Naive thymus-derived CD4-positive, alpha-beta T cell (primary cell): ENCODE results near the gene C2. TPM values are rescaled to one million over a fixed set of nuclear protein-coding genes. Genes with fewer than 3 reads are reported as not detected.
A peak's percentile ranks its signal among the peaks of the same experiment; 100 is the strongest.

ENCODE experiments used
- ATAC-seq: fragments of 150-1000 bp; cut with Tn5 transposase; 2 replicates; pipeline ENCODE4 v1.10.0; 2021; ENCODE audit warnings: mild to moderate bottlenecking, moderate library complexity
- CTCF ChIA-PET: fragments of 350-600 bp; sonication (Branson Sonifier 250); formaldehyde crosslinking; loops from one replicate; lab custom pipeline; 2021; ENCODE audit warnings: antibody characterized with exemption; lab: Charles Lee
- POLR2A ChIA-PET: fragments of 350-600 bp; sonication (Branson Sonifier 250); formaldehyde crosslinking; loops from one replicate; lab custom pipeline; 2021; ENCODE audit warnings: antibody characterized with exemption, inconsistent platforms; lab: Charles Lee
- DNase-seq, 9 donors: peaks; one replicate each; pipeline versions ENCODE4 v3.0.0 to v3.0.0-alpha.2; 2020 to 2022; ENCODE audit warnings: mixed read lengths in 1 of 9
- H3K27ac ChIP-seq: one replicate; pipeline ENCODE4 v1.7.0; 2013; ENCODE audit warnings: mild to moderate bottlenecking, low read depth, low read length, moderate library complexity
- H3K27me3 ChIP-seq, 2 donors: one replicate each; pipeline ENCODE4 v1.7.0; 2013; ENCODE audit warnings: low read length in 2 of 2, mild to moderate bottlenecking in 2 of 2, moderate library complexity in 2 of 2; ENCODE audit not compliant: control insufficient read depth in 2 of 2, insufficient read depth in 2 of 2
- H3K36me3 ChIP-seq, 3 experiments: 1 replicate in 2 of 3; 2 replicates in 1 of 3; pipeline ENCODE4 v1.7.0; 2013; ENCODE audit warnings: low read length in 3 of 3, mild to moderate bottlenecking in 3 of 3, moderate library complexity in 1 of 3; ENCODE audit not compliant: insufficient read depth in 3 of 3, control insufficient read depth in 2 of 3
- H3K4me1 ChIP-seq, 2 donors: one replicate each; pipeline ENCODE4 v1.7.0; 2013; ENCODE audit warnings: low read length in 2 of 2, mild to moderate bottlenecking in 2 of 2, moderate library complexity in 1 of 2; ENCODE audit not compliant: control insufficient read depth in 2 of 2, insufficient read depth in 2 of 2
- H3K4me3 ChIP-seq: 2 replicates; pipeline ENCODE4 v1.7.0; 2013; ENCODE audit warnings: mild to moderate bottlenecking, low read length
- H3K9me3 ChIP-seq, 3 experiments: 1 replicate in 2 of 3; 2 replicates in 1 of 3; pipeline ENCODE4 v1.7.0; 2013; ENCODE audit warnings: low read length in 3 of 3; ENCODE audit not compliant: control insufficient read depth in 2 of 3
- H3K27ac Mint-ChIP-seq, 9 donors: one replicate each; pipeline ENCODE4 v1.8.0; 2020 to 2022; ENCODE audit warnings: mixed read lengths in 9 of 9, mild to moderate bottlenecking in 8 of 9, moderate library complexity in 5 of 9, inconsistent platforms in 2 of 9
- H3K27me3 Mint-ChIP-seq, 5 donors: one replicate each; pipeline ENCODE4 v1.8.0; 2021 to 2022; ENCODE audit warnings: mixed read lengths in 5 of 5, mild to moderate bottlenecking in 1 of 5
- H3K36me3 Mint-ChIP-seq, 5 donors: one replicate each; pipeline ENCODE4 v1.8.0; 2020 to 2022; ENCODE audit warnings: mixed read lengths in 5 of 5, mild to moderate bottlenecking in 3 of 5, inconsistent platforms in 1 of 5
- H3K4me1 Mint-ChIP-seq, 7 donors: one replicate each; pipeline ENCODE4 v1.8.0; 2020 to 2022; ENCODE audit warnings: mixed read lengths in 7 of 7, mild to moderate bottlenecking in 3 of 7, inconsistent platforms in 1 of 7
- H3K4me3 Mint-ChIP-seq, 10 donors: one replicate each; pipeline ENCODE4 v1.8.0; 2020 to 2022; ENCODE audit warnings: mild to moderate bottlenecking in 10 of 10, mixed read lengths in 10 of 10, moderate library complexity in 6 of 10, inconsistent platforms in 2 of 10
- H3K9me3 Mint-ChIP-seq, 11 donors: one replicate each; pipeline ENCODE4 v1.8.0; 2020 to 2022; ENCODE audit warnings: mixed read lengths in 11 of 11, mild to moderate bottlenecking in 4 of 11, inconsistent platforms in 1 of 11, moderate library complexity in 1 of 11
- intact Hi-C, 2 donors: fragments of 100-400 bp; cut with micrococcal nuclease; formaldehyde crosslinking; loops; one replicate each; pipeline ENCODE4 v1.15.1; 2023
- polyA plus RNA-seq, 2 donors: library from polyadenylated mRNA; unstranded; fragments of 300-500 nt; fragmentation: Illumina TruSeq; gene quantifications; one replicate each; pipeline ENCODE4 v1.2.3, GENCODE V29; 2021
- total RNA-seq, 6 experiments: library from RNA in 5 of 6; stranded (reverse) in 5 of 6; gene quantifications; 1 replicate in 5 of 6; 2 replicates in 1 of 6; pipeline ENCODE4 v1.2.3 and lab custom pipeline; 2021 to 2026

Gene C2
- total and polyA plus RNA-seq, 7 experiments from 2014 or later = 0.10 to 8.2 (median 2.1) TPM; not detected in 1

DNA sequence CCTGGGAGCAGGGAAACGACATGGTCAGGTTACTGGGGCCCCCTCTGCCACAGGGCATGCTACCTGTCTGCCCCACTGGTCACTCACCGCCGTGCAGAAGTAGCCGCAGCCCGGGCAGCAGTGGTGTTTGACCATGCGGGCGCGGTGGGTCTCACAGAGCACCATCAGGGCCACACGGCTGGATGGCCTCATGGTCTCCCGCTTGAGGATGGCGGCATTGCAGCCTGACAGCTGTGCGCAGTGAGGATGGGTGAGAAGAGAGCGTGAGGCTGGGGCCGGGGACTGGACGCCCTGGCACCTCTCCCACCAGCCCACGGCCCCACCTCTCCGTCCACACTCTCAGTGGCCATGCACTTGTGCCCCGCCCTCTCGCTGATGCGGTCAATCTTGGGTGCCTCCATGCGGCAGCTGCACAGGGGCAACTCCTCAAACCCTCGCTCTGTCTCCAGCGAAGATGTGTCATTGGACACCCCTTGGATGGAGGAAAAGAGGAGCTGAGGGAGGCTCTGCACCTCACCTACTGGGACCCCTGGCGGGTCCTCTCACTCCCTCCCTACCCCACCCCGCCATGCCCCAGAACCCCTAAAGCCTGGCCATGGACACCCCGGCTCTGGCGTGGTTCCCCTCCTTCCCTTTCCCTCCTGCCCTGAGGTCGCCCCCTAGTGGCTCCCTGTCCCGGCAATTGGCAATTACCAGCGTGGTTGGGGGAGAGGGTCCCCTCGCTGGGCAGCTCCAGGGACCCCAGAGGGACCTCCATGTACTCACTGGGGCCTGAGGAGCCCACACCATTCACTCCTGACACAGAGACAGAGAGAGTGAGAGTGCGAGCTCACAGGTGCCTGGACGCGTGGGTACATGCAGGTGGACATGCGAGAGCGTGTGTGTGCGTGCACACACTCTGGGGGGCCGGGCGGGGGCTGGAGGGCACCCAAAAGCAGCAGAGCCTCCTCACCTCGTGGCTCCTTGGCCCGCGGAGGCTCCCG, 39.0 kb upstream of the C2 start:
- ChIA-PET CTCF (interaction anchor here (1.2 to 1.3 kb wide), 2 partner anchors 9 to 12 kb away, joined by 3 to 4 read pairs; partner anchors contain the start of gene EHMT2), POLR2A (interaction anchor here (0.9 kb wide), 1 partner anchor 14 kb away, joined by 4 read pairs; no protein-coding TSS in a partner anchor)
- Mint-ChIP-seq H3K27ac (no peak overlapping the region), H3K36me3 (peaks cover 12 to 51% (median 23%) of the 10 kb centered on the region in 5 donors), H3K27me3 (no peaks in the 10 kb centered on the region), H3K4me1 (peaks cover 0 to 8% (median 3%) of the 10 kb centered on the region in 7 donors), H3K4me3 (no peak overlapping the region), H3K9me3 (no peaks in the 10 kb centered on the region)
- no peak overlapping the region for H3K4me3 ChIP-seq
- H3K27me3 ChIP-seq = no peaks in the 10 kb centered on the region
- peak; percentile 70 for ATAC-seq
- DNase-seq = peak in 7 of 9 donors; percentile 36 to 69 (median 49)
- intact Hi-C loops = no loop called here
- H3K36me3 ChIP-seq = peaks cover 0 to 90% (median 14%) of the 10 kb centered on the region in 3 experiments
- H3K4me1 ChIP-seq = no peaks in the 10 kb centered on the region
- H3K27ac ChIP-seq = no peak overlapping the region
- H3K9me3 ChIP-seq = no peaks in the 10 kb centered on the region

DNA sequence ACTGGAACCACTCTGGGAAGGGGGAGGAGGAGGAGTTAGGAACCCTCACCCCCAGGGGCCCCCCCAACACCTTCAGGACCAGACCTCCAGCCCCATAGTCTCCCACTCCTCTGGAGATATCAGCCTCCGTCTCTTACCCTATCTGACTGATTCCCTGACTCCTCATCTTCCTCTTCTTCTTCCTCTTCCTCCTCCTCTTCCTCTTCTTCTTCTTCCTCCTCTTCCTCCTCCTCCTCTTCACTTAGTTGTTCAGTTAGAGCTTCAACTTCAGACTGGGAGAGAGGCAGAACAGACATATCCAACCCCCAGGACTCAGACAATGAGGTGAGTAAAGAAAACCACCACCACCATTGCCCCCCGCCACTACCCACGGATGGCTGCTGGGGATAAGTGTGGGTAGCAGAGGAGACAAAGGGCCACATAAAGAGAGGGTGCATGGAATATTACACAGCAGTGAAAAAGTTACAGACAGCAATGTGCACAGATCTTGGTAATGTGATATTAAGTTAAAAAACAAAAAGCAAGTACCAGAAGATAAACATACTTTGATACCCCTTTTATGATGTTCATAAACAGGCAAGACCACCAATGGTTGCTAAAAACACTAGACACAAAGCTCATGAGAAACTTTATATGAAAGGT, 38.1 kb upstream of the C2 start:
- CTCF ChIA-PET = interaction anchor here (1.2 kb wide), 1 partner anchor 8 kb away, joined by 4 read pairs; the partner anchor contains the start of gene EHMT2
- no peaks in the 10 kb centered on the region for H3K9me3 Mint-ChIP-seq

DNA sequence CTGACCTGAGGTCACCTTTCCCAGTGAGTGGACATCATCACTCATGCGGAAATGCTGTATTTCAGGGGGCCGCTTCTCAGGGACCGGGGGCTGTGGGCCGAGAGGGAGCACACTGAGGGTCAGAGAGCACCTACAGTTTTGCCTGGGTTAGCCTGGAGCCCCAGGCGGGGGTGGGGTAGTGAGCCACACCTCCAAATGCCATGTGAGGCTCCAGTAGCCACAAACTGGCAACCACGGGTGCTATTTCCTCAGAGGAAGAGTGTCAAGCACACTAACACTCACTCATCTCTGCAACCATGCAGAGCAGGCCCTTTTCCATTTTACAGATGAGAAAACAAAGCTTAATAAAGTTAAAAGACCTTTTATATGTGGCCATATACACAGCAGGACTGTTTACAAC, 34.7 kb upstream of the C2 start:
- H3K36me3 Mint-ChIP-seq = peaks cover 7 to 33% (median 18%) of the 10 kb centered on the region in 5 donors
- CTCF ChIA-PET = no interaction called here

More for the DNA sequence above, 38.1 kb upstream of the C2 start:
- Mint-ChIP-seq H3K27me3 (no peaks in the 10 kb centered on the region), H3K27ac (peak overlapping the region in 1 of 9 donors; percentile 12), H3K4me1 (peaks cover 0 to 8% (median 4%) of the 10 kb centered on the region in 7 donors), H3K4me3 (no peak overlapping the region), H3K36me3 (peaks cover 12 to 53% (median 23%) of the 10 kb centered on the region in 5 donors)
- Histone ChIP-seq H3K4me3 (no peak overlapping the region), H3K4me1 (no peaks in the 10 kb centered on the region), H3K27ac (no peak overlapping the region), H3K9me3 (no peaks in the 10 kb centered on the region), H3K27me3 (no peaks in the 10 kb centered on the region), H3K36me3 (peaks cover 0 to 82% (median 14%) of the 10 kb centered on the region in 3 experiments)
- DNase-seq = no peak
- POLR2A ChIA-PET = interaction anchor here (0.6 to 1.3 kb wide), 2 partner anchors 13 to 54 kb away, joined by 3 to 6 read pairs; partner anchors contain the start of gene ZBTB12
- intact Hi-C loops = no loop called here
- no peak for ATAC-seq

DNA sequence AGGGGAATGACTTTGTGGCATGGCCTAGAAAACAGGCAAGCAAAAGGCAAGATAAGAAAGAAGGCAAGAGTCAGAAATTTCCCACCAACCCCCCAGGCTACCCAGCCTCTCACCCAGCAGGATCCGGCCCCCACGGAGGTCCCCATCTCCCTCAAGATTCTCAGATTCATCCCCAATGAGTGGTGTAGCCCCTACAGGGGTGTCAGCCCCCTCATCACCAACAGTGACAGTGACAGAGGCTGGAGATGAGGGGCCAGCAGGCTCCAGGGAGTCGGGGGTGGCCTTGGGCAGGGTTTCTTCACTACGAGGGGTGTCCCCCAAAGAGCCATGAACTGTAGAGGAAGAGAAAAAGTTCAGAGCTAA, 31.0 kb upstream of the C2 start:
- Histone ChIP-seq H3K4me1 (peaks cover 14 to 20% of the 10 kb centered on the region in 2 donors), H3K27me3 (no peaks in the 10 kb centered on the region), H3K4me3 (peak overlapping the region; percentile 93), H3K9me3 (no peaks in the 10 kb centered on the region), H3K36me3 (peaks cover 0 to 30% (median 9%) of the 10 kb centered on the region in 3 experiments), H3K27ac (peak overlapping the region; percentile 96)
- CTCF ChIA-PET = interaction anchor here (1.6 kb wide), 1 partner anchor 9 kb away, joined by 3 read pairs; no protein-coding TSS in a partner anchor
- Mint-ChIP-seq H3K9me3 (peaks cover 0 to 3% (median 0%) of the 10 kb centered on the region in 11 donors), H3K27ac (peak overlapping the region; percentile 73 to 93 (median 87)), H3K4me3 (peak overlapping the region; percentile 73 to 92 (median 86)), H3K27me3 (no peaks in the 10 kb centered on the region), H3K36me3 (peaks cover 7 to 19% (median 9%) of the 10 kb centered on the region in 5 donors), H3K4me1 (peaks cover 22 to 41% (median 33%) of the 10 kb centered on the region in 7 donors)
- no peak for ATAC-seq
- no peak for DNase-seq
- POLR2A ChIA-PET = interaction anchor here (1.5 kb wide), 1 partner anchor 77 kb away, joined by 4 read pairs; no protein-coding TSS in a partner anchor
- intact Hi-C loops = loop anchor here (2.0 to 10.0 kb wide), 7 partner anchors 99 to 948 kb away; partner anchors contain the start of genes AGPAT1 (in 1 of the 2), ATP6V1G2 (in 1 of the 2), FKBPL (in 1 of the 2) and GPSM3 (in 1 of the 2)

More for the DNA sequence above, 34.7 kb upstream of the C2 start:
- Histone ChIP-seq H3K4me1 (peaks cover 7% of the 10 kb centered on the region in 2 donors), H3K36me3 (peaks cover 0 to 55% (median 9%) of the 10 kb centered on the region in 3 experiments), H3K4me3 (no peak overlapping the region), H3K27me3 (no peaks in the 10 kb centered on the region), H3K9me3 (no peaks in the 10 kb centered on the region), H3K27ac (no peak overlapping the region)
- intact Hi-C loops = loop anchor here in 1 of 2 donors (10.0 kb wide), 1 partner anchor 952 kb away; the partner anchor contains the start of gene PSMB8
- POLR2A ChIA-PET = no interaction called here
- H3K4me1 Mint-ChIP-seq = peaks cover 9 to 22% (median 16%) of the 10 kb centered on the region in 7 donors
- H3K4me3 Mint-ChIP-seq = no peak overlapping the region
- no peaks in the 10 kb centered on the region for H3K27me3 Mint-ChIP-seq
- no peak for ATAC-seq
- no peak overlapping the region for H3K27ac Mint-ChIP-seq
- no peaks in the 10 kb centered on the region for H3K9me3 Mint-ChIP-seq
- no peak for DNase-seq

DNA sequence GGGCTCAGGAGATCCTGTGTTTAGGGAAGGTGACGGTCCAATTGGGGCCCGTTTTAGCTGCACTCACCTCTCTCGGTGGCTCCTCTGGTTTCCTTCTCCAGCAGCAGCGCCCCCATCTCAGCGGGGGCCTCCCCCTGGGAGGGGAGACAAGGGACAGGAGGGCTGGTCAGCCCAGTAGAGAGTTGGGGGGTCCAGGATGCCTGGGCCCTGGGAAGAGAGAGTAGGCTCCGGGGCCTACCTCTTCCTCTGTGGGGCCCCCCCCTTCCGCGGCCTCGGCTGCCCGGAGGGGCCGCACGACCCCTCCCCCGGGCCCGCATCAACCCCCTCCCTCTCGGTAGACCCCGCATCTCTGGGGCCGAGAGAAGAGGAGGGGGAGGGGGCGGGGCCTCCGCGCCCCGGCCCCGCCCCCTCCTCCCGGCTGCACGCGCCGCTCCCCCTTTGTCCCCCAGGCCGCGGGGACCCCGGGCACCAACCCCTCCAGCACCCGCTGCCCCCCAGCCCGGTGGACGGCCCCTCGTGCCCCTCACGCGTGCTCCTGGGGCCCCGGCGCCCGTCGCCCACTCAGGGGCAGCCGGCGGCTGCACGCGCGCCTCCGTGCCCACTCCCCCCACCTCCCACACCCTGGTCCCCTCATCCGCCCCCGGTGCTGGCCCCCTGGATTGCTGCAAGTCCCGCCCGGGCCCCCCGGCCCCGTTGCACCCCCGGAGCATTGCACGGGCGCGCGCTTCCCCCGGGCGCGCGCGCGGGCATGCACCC, 30.5 kb upstream of the C2 start:
- intact Hi-C loops = loop anchor here (1.0 to 10.0 kb wide), 13 partner anchors 34 to 948 kb away; partner anchors contain the start of genes AGPAT1 (in 1 of the 2), ATP6V1G2 (in 1 of the 2), DDAH2 (in 1 of the 2) and FKBPL (in 1 of the 2)

More for the DNA sequence above, 30.5 kb upstream of the C2 start:
- peaks cover 3 to 14% (median 8%) of the 10 kb centered on the region in 5 donors for H3K36me3 Mint-ChIP-seq
- H3K27me3 Mint-ChIP-seq = no peaks in the 10 kb centered on the region
- ATAC-seq (no peak), DNase-seq (peak in 4 of 9 donors; percentile 9 to 42 (median 28))
- peak overlapping the region; percentile 73 to 97 (median 87) for H3K27ac Mint-ChIP-seq
- CTCF ChIA-PET = interaction anchor here (0.7 to 1.4 kb wide), 5 partner anchors 8 to 281 kb away, joined by 3 to 4 read pairs (median 3); partner anchors contain the start of genes NELFE and SKIC2
- Histone ChIP-seq H3K27ac (peak overlapping the region; percentile 96), H3K4me3 (peak overlapping the region; percentile 93), H3K27me3 (no peaks in the 10 kb centered on the region), H3K4me1 (peaks cover 14 to 20% of the 10 kb centered on the region in 2 donors), H3K9me3 (no peaks in the 10 kb centered on the region), H3K36me3 (peaks cover 0 to 26% (median 9%) of the 10 kb centered on the region in 3 experiments)
- peaks cover 0 to 3% (median 0%) of the 10 kb centered on the region in 11 donors for H3K9me3 Mint-ChIP-seq
- H3K4me1 Mint-ChIP-seq = peaks cover 22 to 41% (median 33%) of the 10 kb centered on the region in 7 donors
- H3K4me3 Mint-ChIP-seq = peak overlapping the region; percentile 73 to 99 (median 90)
- POLR2A ChIA-PET = interaction anchor here (0.6 to 2.3 kb wide), 10 partner anchors 19 to 1075 kb away, joined by 3 to 13 read pairs (median 6); partner anchors contain the start of genes BAG6, CSNK2B, DXO and GPANK1
